Retinal pigment epithelial cell (primary cell): Measurements from ENCODE around the gene BCDIN3D.

Experiments
- DNase-seq: peaks from one replicate; pipeline ENCODE4 v3.0.0-alpha.2; 2010; ENCODE audit warnings: low read depth
- H3K4me3 ChIP-seq: 2 replicates; pipeline ENCODE4 v1.5.1; 2011; ENCODE audit warnings: mild to moderate bottlenecking, low read length, control low read depth, moderate library complexity
- TF ChIP-seq, protein P1 (sequence below): conservative IDR thresholded peaks from 2 replicates; pipeline ENCODE4 v1.5.1; 2011; ENCODE audit warnings: low read depth, low read length, control low read depth, inconsistent platforms

BCDIN3D gene

DNA sequence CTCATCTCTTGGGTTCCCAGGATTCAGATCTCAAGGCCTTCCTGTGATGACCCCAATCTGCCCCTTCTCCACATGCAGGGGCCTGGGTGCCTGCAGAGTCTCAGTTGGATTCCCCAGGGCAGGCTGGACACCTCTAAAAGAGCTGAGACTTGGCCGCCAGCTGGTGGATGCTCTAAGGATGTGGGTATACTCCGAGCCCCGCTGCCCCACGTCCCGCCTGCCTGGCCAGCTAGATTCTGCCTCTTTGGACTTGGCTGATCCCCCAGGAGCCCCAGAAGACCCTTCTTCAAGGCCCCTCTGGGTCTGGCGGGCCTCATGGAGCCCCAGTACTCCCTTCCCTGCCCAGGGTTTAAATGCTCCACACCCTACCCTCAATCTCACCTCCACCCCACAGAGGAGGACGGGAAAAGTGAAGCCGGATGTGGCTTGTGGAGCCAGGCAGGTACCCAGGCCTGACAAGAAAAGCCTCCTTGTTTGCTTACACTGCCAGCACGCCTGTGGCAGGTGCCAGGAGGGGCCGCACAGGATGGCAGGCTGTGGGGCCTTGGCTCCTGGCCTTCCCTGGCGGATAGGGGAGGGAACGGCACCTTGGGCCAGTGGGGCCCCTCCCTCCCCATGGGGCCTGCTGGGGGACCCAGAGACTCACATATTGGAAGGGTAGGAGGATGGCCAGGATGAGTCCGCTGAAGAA lies 45.7 kb upstream of the BCDIN3D start:
- TF ChIP-seq, protein P1, sequence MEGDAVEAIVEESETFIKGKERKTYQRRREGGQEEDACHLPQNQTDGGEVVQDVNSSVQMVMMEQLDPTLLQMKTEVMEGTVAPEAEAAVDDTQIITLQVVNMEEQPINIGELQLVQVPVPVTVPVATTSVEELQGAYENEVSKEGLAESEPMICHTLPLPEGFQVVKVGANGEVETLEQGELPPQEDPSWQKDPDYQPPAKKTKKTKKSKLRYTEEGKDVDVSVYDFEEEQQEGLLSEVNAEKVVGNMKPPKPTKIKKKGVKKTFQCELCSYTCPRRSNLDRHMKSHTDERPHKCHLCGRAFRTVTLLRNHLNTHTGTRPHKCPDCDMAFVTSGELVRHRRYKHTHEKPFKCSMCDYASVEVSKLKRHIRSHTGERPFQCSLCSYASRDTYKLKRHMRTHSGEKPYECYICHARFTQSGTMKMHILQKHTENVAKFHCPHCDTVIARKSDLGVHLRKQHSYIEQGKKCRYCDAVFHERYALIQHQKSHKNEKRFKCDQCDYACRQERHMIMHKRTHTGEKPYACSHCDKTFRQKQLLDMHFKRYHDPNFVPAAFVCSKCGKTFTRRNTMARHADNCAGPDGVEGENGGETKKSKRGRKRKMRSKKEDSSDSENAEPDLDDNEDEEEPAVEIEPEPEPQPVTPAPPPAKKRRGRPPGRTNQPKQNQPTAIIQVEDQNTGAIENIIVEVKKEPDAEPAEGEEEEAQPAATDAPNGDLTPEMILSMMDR = no peak
- DNase-seq = no peak
- H3K4me3 ChIP-seq = no peak overlapping the region

DNA sequence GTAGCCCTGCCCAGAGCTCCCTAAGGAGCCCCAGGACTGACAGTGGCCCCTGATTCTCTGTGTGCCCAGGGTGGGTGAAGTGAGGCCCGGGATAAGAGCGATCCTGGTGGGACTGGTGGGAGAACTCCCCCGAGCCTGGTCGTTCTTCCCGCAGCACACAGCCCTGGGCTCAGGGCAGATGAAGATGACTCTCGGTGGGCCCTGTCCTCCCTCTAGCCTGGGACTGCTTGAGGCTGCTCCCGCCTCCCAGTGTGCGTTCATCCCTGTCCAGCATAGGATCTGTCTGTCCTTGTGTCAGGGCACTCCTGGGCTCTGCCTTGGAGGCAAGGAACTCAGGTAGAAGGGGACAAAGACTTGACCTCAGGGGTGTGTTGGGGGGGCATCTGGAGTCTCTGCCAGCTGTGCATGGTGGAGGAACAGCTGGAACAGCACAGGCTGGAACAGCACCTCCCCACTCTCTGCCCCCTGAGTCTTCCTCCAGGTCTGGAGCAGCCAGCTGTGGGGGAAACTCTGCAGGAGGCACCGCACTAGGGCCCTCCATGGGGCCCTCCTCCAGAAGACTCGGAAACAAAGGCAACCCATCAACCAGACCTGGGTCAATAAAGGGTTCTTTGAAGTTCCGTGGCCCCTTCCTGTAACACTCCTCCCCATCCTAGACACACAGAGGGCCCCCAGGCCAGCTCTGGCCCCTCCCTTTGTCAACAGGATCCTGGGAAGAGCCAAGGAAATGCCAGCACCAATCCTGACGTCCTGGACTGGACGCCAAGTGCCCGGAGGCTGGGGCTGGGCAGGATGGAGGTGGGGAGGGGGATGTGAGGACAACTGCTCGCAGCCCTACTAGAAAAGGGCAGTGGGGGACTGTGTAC lies 44.9 kb upstream of the BCDIN3D start:
- TF ChIP-seq, protein P1 = no peak
- no peak for DNase-seq
- no peak overlapping the region for H3K4me3 ChIP-seq

DNA sequence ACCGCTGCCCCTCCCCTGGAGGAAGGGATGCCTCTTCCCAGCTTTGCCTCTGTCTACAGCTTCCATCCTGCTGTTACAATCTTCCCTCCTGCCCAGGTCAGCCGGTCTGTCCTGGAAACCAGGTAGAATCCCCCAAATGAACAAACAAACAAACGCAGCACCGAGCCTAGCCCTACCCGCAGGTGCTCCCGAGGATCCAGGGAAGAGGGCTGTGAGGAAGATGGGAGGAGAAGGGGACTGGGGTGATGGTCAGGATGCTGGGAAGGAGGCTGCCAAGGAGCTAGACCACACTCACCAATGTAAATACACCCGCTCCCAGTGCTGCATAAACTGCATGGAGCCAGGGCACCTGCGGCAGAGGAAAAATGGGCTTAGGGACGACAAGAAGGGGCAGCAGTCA lies 44.2 kb upstream of the BCDIN3D start:
- DNase-seq = no peak
- TF ChIP-seq, protein P1 = no peak
- H3K4me3 ChIP-seq = no peak overlapping the region

DNA sequence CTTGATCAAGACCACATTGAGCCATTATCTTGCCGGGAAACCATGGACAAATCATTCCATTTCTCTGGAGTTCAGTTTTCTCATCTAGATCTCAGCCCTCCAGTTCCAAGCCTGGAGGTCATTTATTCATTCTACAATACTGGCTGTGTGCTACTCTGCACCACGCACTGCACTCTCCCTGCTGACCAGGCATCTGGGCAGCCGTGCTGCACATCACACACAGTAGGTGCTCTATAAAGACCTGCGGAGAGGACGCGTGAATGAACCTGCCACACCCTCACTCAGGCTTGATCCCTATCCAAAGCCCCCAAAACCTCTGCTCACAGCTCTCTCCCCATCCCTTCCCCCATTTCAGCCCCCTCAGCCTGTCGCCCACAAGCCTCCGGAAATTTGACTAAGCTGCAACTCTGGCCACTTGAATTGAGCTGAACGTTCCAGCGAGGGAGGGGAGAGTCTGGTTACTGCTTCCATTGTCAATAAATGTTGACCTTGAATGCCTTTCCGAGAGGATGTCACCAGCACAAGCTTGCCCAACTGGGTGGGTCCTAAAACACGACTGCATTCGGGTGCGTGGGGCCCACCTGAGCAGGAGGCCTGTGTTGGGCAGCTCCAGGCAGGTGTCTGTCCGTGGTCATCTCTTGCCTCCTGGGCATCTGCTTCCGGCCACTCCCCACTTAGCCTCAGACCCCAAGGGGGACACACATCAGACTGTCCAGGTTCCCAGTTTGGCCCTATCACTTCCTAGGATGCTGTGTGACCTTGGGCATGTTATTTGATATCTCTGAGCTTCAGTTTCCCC lies 43.0 kb upstream of the BCDIN3D start:
- H3K4me3 ChIP-seq = no peak overlapping the region

DNA sequence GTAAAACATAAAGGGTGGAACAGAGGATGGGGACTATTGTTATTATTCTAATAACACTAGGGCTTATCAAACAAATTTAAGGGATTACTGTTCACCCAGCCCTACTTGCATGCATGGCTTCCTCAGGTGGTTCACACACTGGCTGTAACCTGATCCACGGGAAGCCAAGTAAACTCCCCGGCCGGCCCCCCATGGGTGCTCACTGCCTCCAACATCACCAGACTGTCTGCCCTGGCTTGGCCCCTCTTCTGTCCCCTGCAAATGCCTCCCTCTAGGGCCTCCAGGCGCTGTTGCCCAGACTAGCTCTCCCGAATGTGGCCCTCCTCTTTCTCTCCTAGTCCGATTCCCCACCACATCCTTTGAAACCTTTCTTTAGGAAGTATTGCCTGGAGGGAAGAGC lies 42.2 kb upstream of the BCDIN3D start:
- no peak for DNase-seq
- no peak overlapping the region for H3K4me3 ChIP-seq
- TF ChIP-seq, protein P1 = no peak

More for the DNA sequence above, 43.0 kb upstream of the BCDIN3D start:
- TF ChIP-seq, protein P1 = no peak
- DNase-seq = no peak

DNA sequence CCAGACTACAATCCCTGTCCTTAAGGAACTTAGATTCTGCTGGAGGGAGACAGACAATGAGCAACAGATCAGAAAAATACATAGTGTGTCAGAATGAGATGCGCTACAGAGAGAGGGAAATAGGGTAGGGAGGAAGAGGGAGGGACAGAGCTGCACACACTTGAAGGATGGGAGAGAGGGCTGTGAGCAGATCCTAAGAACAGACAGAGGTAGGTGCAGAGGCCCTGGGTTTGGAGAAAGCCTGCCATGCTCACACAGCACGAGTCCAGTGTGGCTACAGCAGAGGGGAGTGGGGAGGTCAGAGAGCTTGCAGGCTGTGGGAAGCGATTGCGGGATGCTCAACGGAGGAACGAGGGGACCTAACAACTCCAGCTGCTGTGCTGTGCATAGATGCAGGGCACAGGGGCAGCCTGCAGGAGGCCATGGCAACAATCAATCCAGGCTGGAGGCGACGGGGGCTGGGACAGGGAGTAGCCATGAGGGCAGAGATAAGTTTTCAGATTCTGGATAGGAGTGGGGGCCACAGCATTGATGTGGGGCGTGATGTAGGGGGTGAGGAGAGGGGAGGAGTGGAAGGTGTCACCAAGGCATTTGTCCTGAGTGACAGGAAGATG lies 40.1 kb upstream of the BCDIN3D start:
- TF ChIP-seq, protein P1 = no peak
- no peak for DNase-seq
- H3K4me3 ChIP-seq = no peak overlapping the region
